SIG-M5 treated with dmso at 0.1 percent for 504 hours (cell line): ENCODE measurements around the gene PCDHGA4.
"Not testable (repeated sequence)": the region's sequence is repeated elsewhere in the genome, so short reads cannot be mapped to it uniquely, and the experiment has no call there.

Experiments
- DNase-seq: peaks from one replicate; lab custom pipeline; 2025; ENCODE audit not compliant: unreplicated experiment; lab: John Stamatoyannopoulos, UW

PCDHGA4 gene

GRCh38 chr5:141354900-141355469, at the start of gene PCDHGA4:
TSS of gene PCDHGA4 (plus strand) at chr5:141355021. CDS start at chr5:141355108, 87 bp downstream.
- no peak for DNase-seq

GRCh38 chr5:141306630-141307029, 48.2 kb upstream of the PCDHGA4 start:
- no peak for DNase-seq

DNA sequence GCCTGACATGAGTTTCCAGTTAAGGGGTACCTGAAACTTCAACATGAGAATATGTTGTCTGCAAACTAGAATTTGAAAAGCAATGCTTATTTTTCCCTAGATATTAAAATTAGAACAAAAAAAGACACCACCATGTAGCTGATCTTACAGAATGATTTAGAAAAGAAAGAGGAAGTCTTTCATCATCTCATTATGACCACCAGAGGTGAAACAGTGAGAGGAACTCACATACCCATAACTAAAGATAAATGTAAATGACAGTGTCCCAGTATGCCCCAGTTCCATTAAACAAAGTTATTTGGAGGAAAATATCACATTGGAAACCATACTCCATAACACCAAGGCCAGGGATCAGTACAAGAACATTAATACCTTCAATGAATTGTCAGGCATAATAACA, 41.1 kb upstream of the PCDHGA4 start:
- DNase-seq, result peak; percentile 13

DNA sequence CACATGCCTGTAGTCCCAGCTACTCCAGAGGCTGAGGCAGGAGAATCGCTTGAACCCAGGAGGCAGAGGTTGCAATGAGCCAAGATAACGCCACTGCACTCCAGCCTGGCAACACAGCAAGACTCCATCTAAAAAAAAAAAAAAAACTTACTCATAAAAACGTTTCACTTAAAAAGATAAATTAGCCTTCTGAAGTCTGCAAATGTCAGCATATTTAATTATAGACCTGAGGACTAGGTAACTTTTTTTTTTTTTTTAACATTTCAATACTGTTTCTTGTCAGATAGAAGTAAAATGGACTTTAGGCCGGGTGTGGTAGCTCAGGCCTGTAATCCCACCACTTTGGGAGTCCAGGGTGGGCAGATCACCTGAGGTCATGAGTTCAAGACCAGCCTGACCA, 37.9 kb upstream of the PCDHGA4 start:
- not testable (repeated sequence) for DNase-seq

GRCh38 chr5:141319202-141319601, 35.6 kb upstream of the PCDHGA4 start:
- no peak for DNase-seq

- no peak for DNase-seq
Measured at GRCh38 chr5:141319699-141320098, 35.1 kb upstream of the PCDHGA4 start.

GRCh38 chr5:141320225-141321169, 34.3 kb upstream of the PCDHGA4 start, which contains the start of gene TAF7:
TSS of gene TAF7 (minus strand) at chr5:141320784. CDS start at chr5:141320044, 740 bp downstream.
- peak; percentile 80 for DNase-seq

GRCh38 chr5:141322261-141322660, 32.6 kb upstream of the PCDHGA4 start:
- no peak for DNase-seq

DNA sequence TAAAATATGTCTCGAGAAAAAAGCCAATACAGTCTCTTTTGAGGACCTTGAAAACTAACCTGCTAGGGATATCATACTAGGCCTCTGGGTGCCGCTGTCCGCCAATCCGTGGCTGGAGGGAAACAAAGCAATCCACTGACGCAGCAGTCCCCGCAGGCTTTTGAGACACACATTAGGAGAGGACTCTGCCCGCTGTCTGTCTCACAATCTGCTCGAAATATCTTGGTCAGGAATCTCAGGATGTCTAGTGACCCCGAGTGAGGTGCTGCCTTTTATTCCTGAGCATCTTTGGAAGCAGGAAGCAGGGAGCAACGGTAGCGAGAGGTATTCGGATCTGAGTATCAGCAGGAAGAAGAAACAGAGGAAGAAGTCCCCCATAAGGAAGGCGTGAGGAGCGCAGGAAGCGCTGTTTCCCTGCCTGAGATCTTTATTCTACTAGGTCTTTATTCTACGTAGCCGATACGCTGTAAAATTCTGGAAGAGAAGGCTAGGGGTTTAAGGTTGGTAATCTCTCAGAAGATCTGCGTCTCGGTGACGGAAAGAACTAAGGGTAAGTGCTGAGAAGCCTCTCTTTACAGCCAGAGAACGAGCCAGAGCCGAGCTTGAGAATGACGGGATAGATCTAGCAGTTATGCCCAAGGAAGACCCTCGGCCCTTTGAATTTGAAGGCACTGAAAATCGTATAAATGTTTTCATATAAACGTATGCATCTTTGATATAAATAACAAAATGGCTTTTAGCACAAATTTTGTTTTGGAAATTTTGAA, 28.6 kb upstream of the PCDHGA4 start:
- peak; percentile 43 for DNase-seq

DNA sequence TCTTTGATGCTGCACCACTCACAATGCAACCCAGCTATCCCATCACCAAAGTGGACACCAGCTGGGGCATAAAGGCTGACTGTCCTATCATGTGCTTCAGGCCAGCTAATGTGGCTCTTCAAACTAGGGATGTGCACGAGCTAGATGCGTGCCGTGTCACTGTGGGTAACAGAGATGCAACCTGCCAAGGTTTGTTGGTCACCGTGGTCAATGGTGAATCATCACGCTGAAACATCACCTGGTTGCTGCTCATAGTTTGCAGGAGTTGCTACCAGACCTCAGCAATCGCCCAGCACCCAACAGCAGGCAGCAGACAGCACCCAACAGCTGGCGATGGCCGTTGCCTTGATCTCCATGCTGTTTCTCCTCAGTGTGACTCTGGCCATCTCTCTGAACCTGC, 26.6 kb upstream of the PCDHGA4 start:
- DNase-seq, result no peak

- DNase-seq, result peak; percentile 36
Measured at GRCh38 chr5:141330299-141331080, 24.3 kb upstream of the PCDHGA4 start, which contains the start of gene PCDHGA1. TSS of gene PCDHGA1 (plus strand) at chr5:141330514.

GRCh38 chr5:141332571-141332970, 22.2 kb upstream of the PCDHGA4 start:
- DNase-seq, result not testable (repeated sequence)

DNA sequence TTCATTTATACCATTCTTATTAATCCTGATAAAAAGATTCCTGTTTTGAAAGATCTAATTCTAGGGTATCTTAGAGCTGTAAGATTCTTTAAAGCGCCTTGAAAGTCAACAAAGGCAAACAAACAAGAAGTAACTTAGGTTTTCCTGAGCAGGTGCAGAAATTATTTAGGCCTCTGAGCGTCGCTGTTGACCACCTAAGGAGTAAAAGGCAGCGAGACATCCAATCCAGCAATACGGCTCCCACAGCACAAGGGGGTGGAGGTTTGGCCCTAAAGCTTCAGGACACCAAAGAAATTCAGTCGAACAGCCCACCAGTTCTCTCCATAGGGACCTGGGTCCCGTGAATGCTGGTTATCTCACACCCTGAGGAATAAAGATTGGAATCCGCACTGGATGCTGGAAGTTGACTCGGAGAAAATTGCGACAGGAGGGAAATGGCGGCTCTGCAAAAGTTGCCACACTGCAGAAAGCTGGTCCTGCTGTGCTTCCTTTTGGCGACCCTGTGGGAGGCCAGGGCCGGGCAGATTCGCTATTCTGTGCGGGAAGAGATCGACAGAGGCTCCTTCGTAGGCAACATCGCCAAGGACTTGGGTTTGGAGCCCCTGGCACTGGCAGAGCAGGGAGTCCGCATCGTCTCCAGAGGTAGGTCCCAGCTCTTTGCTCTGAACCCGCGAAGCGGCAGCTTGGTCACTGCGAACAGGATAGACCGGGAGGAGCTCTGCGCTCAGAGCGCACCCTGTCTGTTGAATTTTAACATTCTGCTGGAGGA, 16.1 kb upstream of the PCDHGA4 start, which contains the start of gene PCDHGA2:
Gene PCDHGA2, plus strand, starts transcription at position 223 of the 769 bp plus-strand sequence.
- no peak for DNase-seq

DNA sequence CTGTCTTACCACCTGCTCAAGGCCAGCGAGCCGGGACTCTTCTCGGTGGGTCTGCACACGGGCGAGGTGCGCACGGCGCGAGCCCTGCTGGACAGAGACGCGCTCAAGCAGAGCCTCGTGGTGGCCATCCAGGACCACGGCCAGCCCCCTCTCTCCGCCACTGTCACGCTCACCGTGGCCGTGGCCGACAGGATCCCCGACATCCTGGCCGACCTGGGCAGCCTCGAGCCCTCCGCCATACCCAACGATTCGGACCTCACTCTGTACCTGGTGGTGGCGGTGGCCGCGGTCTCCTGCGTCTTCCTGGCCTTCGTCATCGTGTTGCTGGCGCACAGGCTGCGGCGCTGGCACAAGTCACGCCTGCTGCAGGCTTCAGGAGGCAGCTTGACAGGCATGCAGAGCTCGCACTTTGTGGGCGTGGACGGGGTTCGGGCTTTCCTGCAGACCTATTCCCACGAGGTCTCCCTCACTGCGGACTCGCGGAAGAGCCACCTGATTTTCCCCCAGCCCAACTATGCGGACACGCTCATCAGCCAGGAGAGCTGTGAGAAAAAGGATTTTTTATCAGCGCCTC, 14.0 kb upstream of the PCDHGA4 start:
- not testable (repeated sequence) for DNase-seq

DNA sequence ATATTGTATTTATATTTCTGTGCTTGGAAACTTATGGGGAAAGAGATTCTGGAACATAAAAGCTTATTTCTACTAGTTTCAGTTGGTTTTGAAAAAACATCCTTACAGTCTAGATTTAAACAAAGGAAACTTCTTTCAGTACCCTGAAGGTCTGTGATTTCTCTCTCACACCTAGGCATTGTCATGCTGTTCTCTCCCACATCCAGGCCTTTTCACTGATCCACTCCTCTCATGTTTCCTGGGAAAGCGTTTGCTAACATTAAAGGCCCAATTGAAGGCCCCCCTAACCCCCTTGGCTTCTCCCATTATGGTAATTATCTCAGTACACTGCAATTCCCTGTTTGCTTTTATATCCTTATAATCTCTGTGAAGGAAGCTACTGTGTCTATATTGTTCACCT, 12.0 kb upstream of the PCDHGA4 start:
- no peak for DNase-seq

- no peak for DNase-seq
Measured at GRCh38 chr5:141343242-141343952, 11.4 kb upstream of the PCDHGA4 start, which contains the start of gene PCDHGA3. TSS of gene PCDHGA3 (plus strand) at chr5:141343829. CDS start at chr5:141344034, 205 bp downstream.

GRCh38 chr5:141343953-141344463, 10.8 kb upstream of the PCDHGA4 start:
- DNase-seq, result no peak

- DNase-seq, result no peak
Measured at GRCh38 chr5:141345327-141345726, 9.5 kb upstream of the PCDHGA4 start.
